Adrenal gland (tissue), 12 donors: ENCODE data around the gene CARD19. TPM values are rescaled to one million over a fixed set of nuclear protein-coding genes. Genes with fewer than 3 reads are reported as not detected.

Experiments
- DNase-seq, 7 donors: peaks; one replicate each; pipeline ENCODE4 v3.0.0-alpha.2; 2019 to 2020
- H3K27ac ChIP-seq, 5 donors: fragments of 200-600 bp; sonication (generic) in 4 of 5; 1 replicate in 3 of 5; 2 replicates in 2 of 5; pipeline versions ENCODE4 v1.5.1 to v1.8.0; 2016 to 2020; ENCODE audit warnings: mild to moderate bottlenecking in 1 of 5
- H3K27me3 ChIP-seq: fragments of 200-600 bp; 2 replicates; pipeline ENCODE4 v1.8.0; 2021
- H3K36me3 ChIP-seq, 2 donors: fragments of 200-600 bp; replicated peaks in 1 of 2; 1 replicate in 1 of 2; 2 replicates in 1 of 2; pipeline versions ENCODE4 v1.5.1 to v1.8.0; 2018 to 2022
- H3K4me1 ChIP-seq, 2 donors: fragments of 200-600 bp; replicated peaks in 1 of 2; 1 replicate in 1 of 2; 2 replicates in 1 of 2; pipeline versions ENCODE4 v1.5.1 to v1.8.0; 2018 to 2021
- H3K4me3 ChIP-seq, 4 donors: fragments of 200-600 bp; sonication (generic) in 3 of 4; one replicate each; pipeline ENCODE4 v1.5.1; 2016 to 2018
- H3K9me3 ChIP-seq, 3 donors: fragments of 200-600 bp; sonication (generic) in 1 of 3; replicated peaks in 1 of 3; 1 replicate in 2 of 3; 2 replicates in 1 of 3; pipeline versions ENCODE4 v1.5.1 to v1.8.0; 2016 to 2021
- POLR2A ChIP-seq, 2 donors: fragments of 450-650 bp; IDR thresholded peaks; one replicate each; pipeline ENCODE4 v1.6.1; 2017; ENCODE audit warnings: antibody characterized with exemption in 2 of 2, mild to moderate bottlenecking in 2 of 2, moderate library complexity in 1 of 2
- WGBS, 4 donors: extraction: QIAGEN DNeasy Blood & Tissue Kit in 2 of 4; methylation state at CpG; one replicate each; pipeline versions ENCODE4 v1.1.5 to v1.1.7; 2013 to 2017; 5-methylcytosine and 5-hydroxymethylcytosine counted together
- intact Hi-C, 2 donors: fragments of 100-400 bp; cut with DNase I; formaldehyde crosslinking; loops; one replicate each; pipeline versions ENCODE4 v1.14.1 to v1.15.0; 2022 to 2023
- polyA plus RNA-seq, 3 donors: library from polyadenylated mRNA; stranded (reverse); fragments of 200-250 nt in 2 of 3; fragments of 350-450 nt in 1 of 3; fragmentation: Illumina TruSeq in 1 of 3; extraction: RNeasy Lipid Tissue Mini Kit (QIAGEN cat#74804) in 1 of 3; gene quantifications; one replicate each; pipeline ENCODE4 v1.2.3, GENCODE V29; 2013 to 2014
- total RNA-seq, 9 donors: library from RNA; depleted of rRNA in 4 of 9; stranded (reverse); fragments of >200 nt in 4 of 9; fragments of 120-200 nt in 1 of 9; fragmentation: NEBNext Ultra II Directional in 1 of 9; extraction: Animal tissue kit (Norgen Biotek cat#: 25700) in 1 of 9; gene quantifications; one replicate each; pipeline versions ENCODE4 v1.1.0 to v1.2.4, GENCODE V29; 2013 to 2023
- TF ChIP-seq, protein P1 (sequence below), 6 experiments: fragments of 450-650 bp in 4 of 6; fragments of 200-600 bp in 2 of 6; sonication (generic) in 1 of 6; IDR thresholded peaks; 1 replicate in 5 of 6; 2 replicates in 1 of 6; pipeline versions ENCODE4 v1.5.1 to v1.8.0; 2016 to 2021; ENCODE audit warnings: antibody characterized with exemption in 6 of 6, mild to moderate bottlenecking in 2 of 6, moderate library complexity in 1 of 6
- donor health status: healthy with polysubstance abuse.
- donor health status: Bipolar disorder and iron deficiency.
- donor health status: DM: yes; HTN: yes; CAD: no.
- donor health status: DM: no; HTN: no; CAD: no.
- donor health status: DM: no; HTN: no; CAD: no.
- donor health status: DM: yes; HTN: yes; CAD: no.

CARD19 gene
- total and polyA plus RNA-seq, 12 donors: 10.7 to 75.0 (median 41.3) TPM

DNA sequence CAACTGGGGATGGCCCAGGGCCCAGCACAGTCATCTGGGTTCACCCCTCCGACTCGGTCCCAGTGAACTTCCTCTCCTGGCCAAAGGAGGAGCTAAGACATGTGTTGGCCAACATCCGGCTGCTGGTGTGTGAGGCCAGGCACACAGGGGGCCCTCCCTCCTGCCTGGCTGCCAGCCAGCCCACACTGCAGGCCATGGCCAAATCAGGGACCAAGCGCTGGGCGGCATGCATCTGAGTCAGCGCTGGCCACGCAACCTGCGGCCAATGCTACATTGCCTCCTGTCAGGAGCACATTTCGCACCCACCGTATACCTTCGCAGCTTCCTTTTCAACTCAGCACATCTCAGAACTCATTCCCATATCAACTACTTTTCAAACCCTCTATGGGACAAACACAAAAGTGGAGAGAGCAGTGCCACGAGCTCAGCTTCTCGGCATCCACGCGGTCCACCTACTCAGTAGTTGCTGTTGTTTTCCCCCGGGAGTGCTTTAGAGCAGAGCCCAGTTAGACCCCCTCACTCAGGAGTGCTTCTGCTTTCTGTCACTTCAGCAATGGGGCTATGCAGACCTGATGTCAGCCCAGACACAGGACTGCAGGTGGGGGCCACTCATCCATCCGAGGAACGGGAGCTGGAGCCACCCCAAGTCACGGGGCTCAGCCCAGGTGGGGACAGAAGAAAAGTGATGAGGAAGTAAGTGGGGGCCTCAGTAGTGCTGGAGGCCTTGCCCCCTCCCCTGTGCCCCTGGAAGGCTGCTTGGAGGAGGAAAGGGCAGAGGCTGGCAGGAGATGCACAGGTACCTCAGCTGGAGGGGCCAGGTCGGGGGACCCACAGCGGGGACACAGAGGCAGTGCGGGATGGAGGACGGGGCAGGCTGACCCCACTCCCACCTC is 24.2 kb downstream of the CARD19 start:
- no peak overlapping the region for H3K4me3 ChIP-seq
- peaks cover 0 to 43% of the 10 kb centered on the region in 2 donors for H3K36me3 ChIP-seq
- no peaks in the 10 kb centered on the region for H3K27me3 ChIP-seq
- intact Hi-C loops: no loop called here
- H3K9me3 ChIP-seq: no peaks in the 10 kb centered on the region
- 31 to 44% (median 36%) methylated on average over 12 to 23 of the region's 23 CpGs for WGBS, 4 donors
- peaks cover 21 to 42% of the 10 kb centered on the region in 2 donors for H3K4me1 ChIP-seq
- peak overlapping the region; percentile 10 to 93 (median 85) for H3K27ac ChIP-seq
- peak in 1 of 2 donors; percentile 67 for TF ChIP-seq POLR2A (IDR thresholded peaks at IDR 0.05)
- TF ChIP-seq, protein P1, sequence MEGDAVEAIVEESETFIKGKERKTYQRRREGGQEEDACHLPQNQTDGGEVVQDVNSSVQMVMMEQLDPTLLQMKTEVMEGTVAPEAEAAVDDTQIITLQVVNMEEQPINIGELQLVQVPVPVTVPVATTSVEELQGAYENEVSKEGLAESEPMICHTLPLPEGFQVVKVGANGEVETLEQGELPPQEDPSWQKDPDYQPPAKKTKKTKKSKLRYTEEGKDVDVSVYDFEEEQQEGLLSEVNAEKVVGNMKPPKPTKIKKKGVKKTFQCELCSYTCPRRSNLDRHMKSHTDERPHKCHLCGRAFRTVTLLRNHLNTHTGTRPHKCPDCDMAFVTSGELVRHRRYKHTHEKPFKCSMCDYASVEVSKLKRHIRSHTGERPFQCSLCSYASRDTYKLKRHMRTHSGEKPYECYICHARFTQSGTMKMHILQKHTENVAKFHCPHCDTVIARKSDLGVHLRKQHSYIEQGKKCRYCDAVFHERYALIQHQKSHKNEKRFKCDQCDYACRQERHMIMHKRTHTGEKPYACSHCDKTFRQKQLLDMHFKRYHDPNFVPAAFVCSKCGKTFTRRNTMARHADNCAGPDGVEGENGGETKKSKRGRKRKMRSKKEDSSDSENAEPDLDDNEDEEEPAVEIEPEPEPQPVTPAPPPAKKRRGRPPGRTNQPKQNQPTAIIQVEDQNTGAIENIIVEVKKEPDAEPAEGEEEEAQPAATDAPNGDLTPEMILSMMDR (IDR thresholded peaks at IDR 0.05): peak; percentile 43 to 82 (median 62)
- peak; percentile 95 to 100 (median 98) for DNase-seq

DNA sequence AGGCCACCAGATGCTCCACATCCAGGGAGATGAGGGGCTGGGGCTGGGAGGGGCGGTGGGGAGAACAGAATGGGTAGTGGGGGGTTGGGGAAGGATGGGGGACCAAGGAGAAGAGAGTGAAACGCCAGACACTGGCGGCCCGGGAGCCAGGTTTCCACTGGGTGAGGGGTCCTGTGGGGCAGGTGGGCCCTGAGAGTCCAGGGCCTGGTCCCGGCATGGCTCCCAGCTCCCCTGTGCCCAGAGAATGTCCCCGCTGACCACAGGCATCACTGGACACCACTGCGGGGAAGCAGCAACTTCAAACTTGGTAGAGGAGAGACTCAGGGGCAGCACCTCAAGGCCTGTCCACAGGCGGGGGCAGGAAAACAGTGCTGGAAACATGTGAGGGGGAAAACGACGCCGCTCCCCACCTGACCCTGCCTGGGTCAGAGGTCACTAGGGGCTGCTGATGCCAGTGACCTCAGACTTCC is 24.9 kb downstream of the CARD19 start:
- H3K9me3 ChIP-seq: no peaks in the 10 kb centered on the region
- no peaks in the 10 kb centered on the region for H3K27me3 ChIP-seq
- WGBS, 4 donors: 87 to 92% (median 89%) methylated on average over 6 to 11 of the region's 11 CpGs
- intact Hi-C loops: no loop called here
- TF ChIP-seq POLR2A (IDR thresholded peaks at IDR 0.05): no peak
- TF ChIP-seq, protein P1 (IDR thresholded peaks at IDR 0.05): no peak
- peak overlapping the region; percentile 10 to 93 (median 85) for H3K27ac ChIP-seq
- DNase-seq: peak in 5 of 7 donors; percentile 4 to 52 (median 27)
- peaks cover 0 to 49% of the 10 kb centered on the region in 2 donors for H3K36me3 ChIP-seq
- peaks cover 20 to 45% of the 10 kb centered on the region in 2 donors for H3K4me1 ChIP-seq
- H3K4me3 ChIP-seq: no peak overlapping the region

DNA sequence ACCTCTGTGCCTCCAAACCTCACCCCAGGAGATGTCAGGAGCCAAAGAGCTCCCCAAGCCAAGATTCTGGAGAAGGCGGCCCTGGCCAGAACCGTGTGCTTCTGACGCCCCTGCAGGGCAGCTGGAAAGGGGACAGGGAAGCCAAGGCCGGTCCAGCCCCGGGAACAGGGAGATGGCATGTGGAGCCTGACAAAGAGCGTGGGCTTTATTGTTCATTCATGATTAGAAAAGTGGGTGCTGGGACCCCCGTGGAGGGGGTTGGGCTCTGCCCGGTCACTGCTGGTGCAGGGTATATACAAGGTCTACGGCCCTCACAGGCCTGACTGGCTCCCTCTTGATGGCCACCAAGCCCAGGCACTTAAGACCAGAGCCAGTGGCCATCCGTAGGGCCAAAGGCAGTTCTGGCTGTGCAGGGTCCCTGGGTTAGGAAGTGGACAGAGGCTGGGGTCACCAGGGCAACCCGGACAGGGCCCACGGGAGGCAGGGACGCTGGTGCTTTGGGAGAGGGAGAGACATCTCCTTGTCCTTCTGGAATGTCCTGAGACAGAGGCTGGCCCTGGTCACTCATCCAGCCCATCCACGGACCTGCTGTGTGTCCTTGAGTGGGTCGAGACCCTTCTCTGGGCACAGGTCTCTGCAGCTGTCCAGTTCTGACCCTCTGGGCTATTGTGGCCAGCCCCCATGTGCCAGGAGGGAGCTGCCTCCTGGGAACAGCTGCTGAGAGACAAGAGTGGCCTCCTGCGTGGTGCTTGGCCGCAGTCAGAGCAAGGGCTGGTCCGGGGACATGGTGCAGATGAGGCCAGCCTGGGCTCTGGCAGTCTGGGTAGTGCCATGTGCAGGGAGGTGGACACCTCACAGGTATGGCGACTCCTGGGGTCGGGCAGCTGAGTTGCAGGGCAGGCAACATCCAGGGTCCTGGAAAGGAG is 25.6 kb downstream of the CARD19 start:
- H3K36me3 ChIP-seq: peaks cover 0 to 55% of the 10 kb centered on the region in 2 donors
- no peak for TF ChIP-seq POLR2A (IDR thresholded peaks at IDR 0.05)
- TF ChIP-seq, protein P1 (IDR thresholded peaks at IDR 0.05): no peak
- H3K4me3 ChIP-seq: no peak overlapping the region
- no peaks in the 10 kb centered on the region for H3K27me3 ChIP-seq
- 76 to 90% (median 84%) methylated on average over 10 to 20 of the region's 20 CpGs for WGBS, 4 donors
- H3K9me3 ChIP-seq: no peaks in the 10 kb centered on the region
- H3K27ac ChIP-seq: peak overlapping the region in 3 of 5 donors; percentile 85 to 93 (median 90)
- intact Hi-C loops: no loop called here
- peak; percentile 5 to 57 (median 31) for DNase-seq
- H3K4me1 ChIP-seq: peaks cover 16 to 46% of the 10 kb centered on the region in 2 donors
